GM10248 (cell line): ENCODE measurements around the gene ARAP3.
"Not testable (repeated sequence)": the region's sequence is repeated elsewhere in the genome, so short reads cannot be mapped to it uniquely, and the experiment has no call there.

Experiments used
- CTCF ChIA-PET: fragments of 300-600 bp; sonication (Branson Sonifier 250); formaldehyde crosslinking; extraction: SDS; loops from one replicate; lab custom pipeline; 2021; ENCODE audit warnings: antibody characterized with exemption; lab: Yijun Ruan, JAX
- POLR2A ChIA-PET: fragments of 350-650 bp; sonication (Branson Sonifier 250); formaldehyde crosslinking; extraction: SDS; loops from one replicate; lab custom pipeline; 2020; ENCODE audit warnings: antibody characterized with exemption; lab: Yijun Ruan, JAX
- DNase-seq: peaks from one replicate; pipeline ENCODE4 v3.0.0; 2012; ENCODE audit errors: extremely low spot score
- TF ChIP-seq, protein P1 (sequence below): IDR thresholded peaks from 2 replicates; pipeline ENCODE4 v1.5.1; 2012; ENCODE audit warnings: mild to moderate bottlenecking, low read depth; ENCODE audit errors: extremely low read depth, missing control alignments, control extremely low read depth

ARAP3 gene

DNA sequence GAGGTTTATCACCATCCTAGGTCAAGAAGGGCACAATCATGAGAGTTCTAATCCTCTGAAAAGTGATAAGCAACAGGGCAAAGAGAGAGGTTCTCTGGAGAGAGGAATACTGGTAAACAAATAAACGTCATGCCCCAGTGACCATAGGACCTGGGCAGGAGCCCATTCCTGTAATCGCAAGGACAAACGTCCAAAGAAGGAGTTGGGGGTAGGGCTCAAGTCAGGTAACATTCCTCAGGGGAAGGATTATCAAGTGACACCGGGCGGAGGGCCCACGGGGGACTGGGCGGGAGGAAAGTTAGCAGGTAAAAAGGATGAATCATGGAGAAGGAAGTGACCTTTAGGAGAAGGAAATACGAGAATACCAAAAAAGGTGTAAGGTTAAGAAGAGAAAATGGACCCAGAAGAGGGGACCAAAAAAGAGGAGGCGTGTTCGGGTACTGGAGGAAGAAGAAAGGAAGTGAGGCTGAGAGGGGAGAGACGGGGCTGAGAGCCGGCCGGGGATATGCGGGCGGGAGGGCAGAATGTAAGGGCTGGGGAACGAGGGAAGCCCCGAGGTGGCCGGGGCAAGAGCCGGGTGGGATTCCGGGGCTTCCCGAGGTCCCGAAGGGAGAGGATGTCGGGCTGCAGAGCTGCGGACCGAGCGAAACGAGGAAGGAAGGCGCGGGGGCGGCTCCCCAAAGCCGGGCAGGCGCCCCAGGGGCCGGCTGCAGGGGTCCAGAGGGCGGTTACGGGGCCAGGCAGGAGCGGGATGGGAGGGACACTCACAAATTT lies 63.8 kb downstream of the ARAP3 start:
- CTCF ChIA-PET = interaction anchor here (0.6 to 17.1 kb wide), 31 partner anchors 15 to 354 kb away, joined by 3 to 442 read pairs (median 6); partner anchors contain the start of genes FCHSD1, HDAC3, PCDHGA12 and PCDHGC3
- TF ChIP-seq, protein P1, sequence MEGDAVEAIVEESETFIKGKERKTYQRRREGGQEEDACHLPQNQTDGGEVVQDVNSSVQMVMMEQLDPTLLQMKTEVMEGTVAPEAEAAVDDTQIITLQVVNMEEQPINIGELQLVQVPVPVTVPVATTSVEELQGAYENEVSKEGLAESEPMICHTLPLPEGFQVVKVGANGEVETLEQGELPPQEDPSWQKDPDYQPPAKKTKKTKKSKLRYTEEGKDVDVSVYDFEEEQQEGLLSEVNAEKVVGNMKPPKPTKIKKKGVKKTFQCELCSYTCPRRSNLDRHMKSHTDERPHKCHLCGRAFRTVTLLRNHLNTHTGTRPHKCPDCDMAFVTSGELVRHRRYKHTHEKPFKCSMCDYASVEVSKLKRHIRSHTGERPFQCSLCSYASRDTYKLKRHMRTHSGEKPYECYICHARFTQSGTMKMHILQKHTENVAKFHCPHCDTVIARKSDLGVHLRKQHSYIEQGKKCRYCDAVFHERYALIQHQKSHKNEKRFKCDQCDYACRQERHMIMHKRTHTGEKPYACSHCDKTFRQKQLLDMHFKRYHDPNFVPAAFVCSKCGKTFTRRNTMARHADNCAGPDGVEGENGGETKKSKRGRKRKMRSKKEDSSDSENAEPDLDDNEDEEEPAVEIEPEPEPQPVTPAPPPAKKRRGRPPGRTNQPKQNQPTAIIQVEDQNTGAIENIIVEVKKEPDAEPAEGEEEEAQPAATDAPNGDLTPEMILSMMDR = no peak
- DNase-seq = peak; percentile 51

DNA sequence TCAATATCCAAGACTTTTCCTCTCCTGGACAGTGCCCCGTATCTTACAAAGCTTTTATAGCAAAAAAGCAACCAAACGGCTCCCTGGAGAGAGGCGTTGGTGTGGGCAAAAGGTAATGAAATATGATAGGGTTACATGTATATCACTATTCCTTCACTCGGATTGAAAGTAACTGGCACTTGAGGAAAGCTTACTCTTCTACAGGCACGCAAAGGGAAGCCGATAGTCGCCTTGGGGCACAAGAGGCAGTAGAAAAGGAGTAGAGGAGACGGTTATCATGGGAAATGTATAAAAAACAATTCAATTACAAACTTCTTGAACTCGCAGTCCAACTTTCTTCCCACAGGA lies 64.4 kb downstream of the ARAP3 start:
- POLR2A ChIA-PET = interaction anchor here (1.3 kb wide), 1 partner anchor 19 kb away, joined by 6 read pairs; the partner anchor contains the start of genes HDAC3 and RELL2
- TF ChIP-seq, protein P1 = no peak
- CTCF ChIA-PET = interaction anchor here (1.1 to 17.1 kb wide), 8 partner anchors 14 to 142 kb away, joined by 3 to 442 read pairs (median 7); partner anchors contain the start of genes HDAC3, PCDHGC3 and RELL2
- DNase-seq = no peak

More for the DNA sequence above, 63.8 kb downstream of the ARAP3 start:
- POLR2A ChIA-PET = interaction anchor here (1.0 to 1.4 kb wide), 3 partner anchors 14 to 26 kb away, joined by 3 to 9 read pairs (median 7); partner anchors contain the start of genes HDAC3 and RELL2

DNA sequence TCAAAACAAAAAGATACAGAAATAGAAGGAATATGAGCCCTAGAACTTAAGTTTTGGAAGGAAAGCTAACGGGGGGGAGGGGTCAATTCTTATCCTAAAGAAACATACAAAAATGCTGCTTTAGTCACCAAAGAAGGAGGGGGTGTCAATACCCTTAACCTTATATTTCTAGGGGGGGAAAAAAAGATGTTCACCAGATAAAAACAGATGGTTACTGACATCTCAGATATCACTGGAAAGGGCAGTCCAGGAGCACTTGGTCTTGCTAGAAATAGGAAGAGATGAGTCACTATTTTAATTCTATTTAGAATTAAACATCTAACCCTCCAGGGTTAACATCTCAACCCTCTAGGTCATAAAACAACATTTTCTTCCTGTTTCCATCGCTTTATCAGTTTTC lies 64.9 kb downstream of the ARAP3 start:
- ChIA-PET CTCF (interaction anchor here (1.1 to 17.1 kb wide), 9 partner anchors 14 to 142 kb away, joined by 3 to 442 read pairs (median 6); partner anchors contain the start of genes HDAC3, PCDHGC3 and RELL2), POLR2A (interaction anchor here (1.3 kb wide), 1 partner anchor 20 kb away, joined by 6 read pairs; the partner anchor contains the start of genes HDAC3 and RELL2)
- no peak for DNase-seq
- TF ChIP-seq, protein P1 = no peak

DNA sequence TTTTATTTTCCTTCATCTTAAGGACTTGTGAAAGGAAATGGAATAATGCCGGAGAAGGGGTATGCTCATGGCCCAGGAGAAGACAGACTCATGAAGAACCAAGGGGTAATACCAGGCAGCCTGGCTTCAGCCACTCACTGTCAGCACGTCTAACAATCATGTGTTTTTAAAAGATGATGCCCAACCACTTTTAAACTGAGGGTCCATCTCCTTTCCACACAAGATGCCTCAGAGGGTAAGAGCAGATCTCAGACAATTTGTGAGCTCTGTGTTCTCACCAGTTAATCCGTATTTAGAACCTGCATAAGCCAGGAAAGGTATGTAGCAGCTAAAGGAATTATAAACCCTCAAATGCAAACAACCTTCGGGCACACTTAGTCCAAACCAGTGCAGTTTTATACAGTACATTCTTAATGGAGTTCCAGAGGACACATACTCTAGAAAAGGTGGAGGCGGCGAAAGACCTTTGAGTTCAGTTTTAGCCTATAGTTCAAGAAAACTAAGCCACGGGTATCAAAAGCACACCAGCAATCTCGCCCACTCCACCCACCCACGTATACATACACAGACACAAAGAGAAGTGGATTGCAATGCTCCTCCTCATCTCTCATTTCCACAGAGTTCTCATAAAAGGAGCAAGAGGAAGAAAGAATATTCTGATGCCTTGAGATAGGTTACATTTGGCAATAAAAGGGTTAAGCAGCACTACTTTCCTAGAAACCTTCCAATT lies 65.9 kb downstream of the ARAP3 start:
- TF ChIP-seq, protein P1 = no peak
- ChIA-PET CTCF (interaction anchor here (1.4 to 17.1 kb wide), 6 partner anchors 13 to 76 kb away, joined by 5 to 442 read pairs (median 148); partner anchors contain the start of genes HDAC3 and RELL2), POLR2A (interaction anchor here (0.7 to 1.3 kb wide), 2 partner anchors 21 to 339 kb away, joined by 6 read pairs; partner anchors contain the start of genes HDAC3 and RELL2)
- no peak for DNase-seq

DNA sequence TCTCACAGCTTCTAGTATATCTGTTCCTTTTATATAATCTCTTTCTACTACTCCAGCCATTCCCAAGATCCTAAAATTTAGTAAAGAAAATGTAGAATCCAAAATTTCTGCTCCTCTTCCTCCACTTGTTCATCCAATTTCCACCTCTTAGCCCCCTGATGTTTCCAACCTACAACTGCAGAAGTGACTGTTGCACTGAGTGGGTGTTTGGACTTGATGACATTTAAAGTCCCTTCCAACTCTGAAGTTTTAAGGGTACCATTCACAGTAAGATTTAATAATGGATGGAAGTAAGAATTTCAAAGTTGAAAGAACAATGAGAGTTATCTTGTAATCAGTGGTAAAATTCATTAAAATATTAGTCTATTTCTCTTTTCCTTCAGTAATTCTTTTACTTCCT lies 68.7 kb downstream of the ARAP3 start:
- DNase-seq = no peak
- POLR2A ChIA-PET = no interaction called here
- TF ChIP-seq, protein P1 = no peak
- CTCF ChIA-PET = interaction anchor here (1.1 to 17.1 kb wide), 5 partner anchors 10 to 196 kb away, joined by 3 to 442 read pairs (median 177); partner anchors contain the start of genes HDAC3, PCDHGB7 and RELL2

DNA sequence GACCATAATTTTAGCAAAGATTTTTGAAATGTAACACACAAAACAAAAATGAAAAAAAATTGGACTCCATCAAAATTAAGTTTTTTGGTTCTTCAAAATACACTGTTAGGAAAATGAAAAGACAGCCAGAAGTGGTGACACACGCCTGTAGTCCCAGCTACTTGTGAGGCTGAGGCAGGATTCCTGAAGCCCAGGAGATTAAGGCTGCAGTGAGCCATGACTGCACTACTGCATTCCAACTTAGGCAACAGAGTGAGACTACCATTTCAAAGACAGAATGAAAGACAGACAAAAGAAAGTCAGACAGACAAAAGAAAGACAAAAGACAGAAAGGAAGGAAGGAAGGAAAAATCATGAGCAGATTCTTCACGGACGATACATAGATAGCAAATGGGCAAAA lies 70.7 kb downstream of the ARAP3 start:
- ChIA-PET CTCF (interaction anchor here (10.3 to 17.1 kb wide), 3 partner anchors 8 to 26 kb away, joined by 177 to 442 read pairs (median 288); partner anchors contain the start of genes HDAC3 and RELL2), POLR2A (no interaction called here)
- DNase-seq = no peak
- TF ChIP-seq, protein P1 = no peak

DNA sequence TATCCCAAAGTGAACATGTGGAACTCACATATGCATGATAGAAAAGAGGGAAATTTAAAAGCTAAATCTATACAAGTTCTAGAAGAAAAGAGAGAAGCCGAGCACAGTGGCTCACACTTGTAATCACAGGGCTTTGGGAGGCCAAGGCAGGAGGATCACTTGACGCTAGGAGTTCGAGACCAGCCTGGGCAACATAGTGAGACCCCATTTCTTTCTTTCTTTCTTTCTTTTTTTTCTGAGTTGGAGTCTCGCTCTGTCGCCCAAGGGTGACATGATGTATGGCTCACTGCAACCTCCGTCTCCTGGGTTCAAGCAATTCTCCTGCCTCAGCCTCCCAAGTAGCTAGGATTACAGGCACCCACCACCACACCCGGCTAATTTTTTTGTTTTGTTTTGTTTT lies 72.1 kb downstream of the ARAP3 start:
- POLR2A ChIA-PET, DNase-seq: not testable (repeated sequence)
- CTCF ChIA-PET = interaction anchor here (15.2 to 15.4 kb wide), 2 partner anchors 6 to 18 kb away, joined by 177 to 288 read pairs; partner anchors contain the start of gene DIAPH1
